Measurements from ENCODE around the gene DNAL1. TPM values are rescaled to one million over a fixed set of nuclear protein-coding genes. Genes with fewer than 3 reads are reported as not detected.

The DNAL1 gene
- total and polyA plus RNA-seq, 9 of the 15 experiments (the other 6 are each of a cell fraction or from before 2014, with no cell fraction given) = 1.6 to 11.7 (median 4.8) TPM

DNA sequence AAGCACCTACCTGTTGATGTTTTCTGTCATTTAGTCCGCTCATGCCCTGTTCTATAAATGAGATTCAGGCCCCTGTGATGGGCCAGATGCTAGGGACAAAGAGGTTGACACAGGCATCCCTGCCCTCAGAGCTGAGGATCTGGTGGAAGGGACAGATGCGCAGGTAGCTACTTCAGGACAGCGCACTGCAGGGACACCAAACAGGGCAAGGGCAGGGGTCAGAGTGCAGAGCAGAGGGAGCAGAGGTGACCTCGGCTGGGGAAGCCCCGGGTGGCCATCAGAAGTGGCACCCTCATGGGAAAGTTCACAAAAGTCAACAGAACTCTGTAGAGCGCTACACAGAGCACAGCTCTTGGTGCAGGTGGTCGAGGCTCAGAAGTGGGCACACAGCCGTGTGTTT lies 75.0 kb downstream of the DNAL1 start:
- Histone ChIP-seq H3K27ac (ENCODE audit: extremely low read depth, low read depth, low read length) (no peak overlapping the region), H3K4me3 (no peak overlapping the region), H3K4me1 (replicated peaks in 1 of 2; ENCODE audit: control insufficient read depth in 2 of 2, insufficient read depth in 2 of 2, low read length in 2 of 2) (peaks cover under 1 to 14% of the 10 kb centered on the region in 2 experiments; a peak in 4 of 5 replicates), H3K27me3 (ENCODE audit: control insufficient read depth in 2 of 2, insufficient read depth in 2 of 2, low read length in 2 of 2) (no peaks in the 10 kb centered on the region), H3K9me3 (replicated peaks; ENCODE audit: control insufficient read depth, insufficient read depth, low read depth, low read length) (no peaks in the 10 kb centered on the region), H4K20me1 (replicated peaks; ENCODE audit: control insufficient read depth, insufficient read depth, low read length) (no peaks in the 10 kb centered on the region; the same call in 1 of the 2 replicates), H3K4me2 (ENCODE audit: insufficient read depth, low read length) (no peak overlapping the region), H3K36me3 (ENCODE audit: control insufficient read depth, insufficient read depth, low read length) (peaks cover 90% of the 10 kb centered on the region), H3K9ac (ENCODE audit: insufficient read depth in 1 of 2, low read depth in 2 of 2, low read length in 2 of 2) (no peak overlapping the region), H2AFZ (ENCODE audit: low read depth, low read length) (no peak overlapping the region), H3K79me2 (ENCODE audit: control insufficient read depth, insufficient read depth, low read length) (0 out of 3 replicates have a peak, but pooled peaks cover 2% of the 10 kb centered on the region), H3K9me1 (ENCODE audit: control insufficient read depth, insufficient read depth, low read length) (no peaks in the 10 kb centered on the region)
- FAIRE-seq = no peak
- ATAC-seq = no peak
- in situ Hi-C loops (cut with MboI) = no loop called here
- ChIA-PET POLR2A (interaction anchor here (0.7 to 1.7 kb wide), 2 partner anchors 12 to 13 kb away, joined by 4 read pairs; no protein-coding TSS in a partner anchor), CTCF (ENCODE audit: low intra/inter-chr PET ratio) (no interaction called here)
- TF ChIP-seq POLR2AphosphoS2 (IDR thresholded peaks at IDR 0.05; ENCODE audit: low read length) (no peak), PCBP2 (IDR thresholded peaks at IDR 0.05; ENCODE audit: low read depth, low read length, poor library complexity, severe bottlenecking) (no peak), E2F4 (CRISPR knock-in tag; IDR thresholded peaks at IDR 0.05; ENCODE audit: low read depth) (no peak), CEBPB (tag; IDR thresholded peaks at IDR 0.05) (no peak), SAFB2 (IDR thresholded peaks at IDR 0.05; ENCODE audit: borderline replicate concordance, low read depth, low read length, severe bottlenecking) (no peak), TRIM28 (IDR thresholded peaks at IDR 0.05) (no peak), ZBTB49 (CRISPR knock-in tag; IDR thresholded peaks at IDR 0.05; ENCODE audit: borderline replicate concordance) (no peak), CREB1 (IDR thresholded peaks at IDR 0.05) (no peak), CREB1 (CRISPR knock-in tag; IDR thresholded peaks at IDR 0.05) (no peak), CHD1 (IDR thresholded peaks at IDR 0.05; ENCODE audit: low read length) (no peak), SAFB (IDR thresholded peaks at IDR 0.05; ENCODE audit: borderline replicate concordance, low read depth, low read length) (no peak)
- intact Hi-C loops (cut with micrococcal nuclease) = no loop called here
- no peak for DNase-seq (ENCODE audit: extremely low read depth in 1 of 4, low spot score in 3 of 4)
- WGBS (ENCODE audit: insufficient coverage, low coverage, missing lambda C conversion rate) = 94% methylated on average over 6 of the region's 8 CpGs
- no TSS peak for BruUV-seq (replicated peaks)

All from K562 (cell line).